Gastroesophageal sphincter (tissue), 3 donors: ENCODE data around the gene FRMD6.

Source experiments
- CTCF ChIP-seq, 4 experiments: fragments of 200-600 bp in 2 of 4; fragments of 450-650 bp in 2 of 4; sonication (generic) in 1 of 4; IDR thresholded peaks; one replicate each; pipeline ENCODE4 v1.5.1; 2017 to 2019; ENCODE audit warnings: antibody characterized with exemption in 4 of 4, mild to moderate bottlenecking in 2 of 4, moderate library complexity in 2 of 4
- POLR2A ChIP-seq, 2 donors: fragments of 450-650 bp; IDR thresholded peaks; one replicate each; pipeline ENCODE4 v1.6.1; 2017; ENCODE audit warnings: antibody characterized with exemption in 2 of 2, mild to moderate bottlenecking in 2 of 2, moderate library complexity in 1 of 2

GRCh38 chr14:51607711-51608110 is 44.0 kb upstream of the FRMD6 start:
- TF ChIP-seq CTCF (IDR thresholded peaks at IDR 0.05) (no peak), POLR2A (IDR thresholded peaks at IDR 0.05) (no peak)
